HG03025 (cell line): Measurements from ENCODE around the gene ABCA10.
"Not testable (repeated sequence)": the region's sequence is repeated elsewhere in the genome, so short reads cannot be mapped to it uniquely, and the experiment has no call there.

Experiments used
- ATAC-seq: cut with Tn5 transposase; IDR thresholded peaks from one replicate; pipeline ENCODE4 v1.9.1; 2021; ENCODE audit warnings: mild to moderate bottlenecking, moderate library complexity; ENCODE audit not compliant: unreplicated experiment, low FRiP score

The ABCA10 gene, protein sequence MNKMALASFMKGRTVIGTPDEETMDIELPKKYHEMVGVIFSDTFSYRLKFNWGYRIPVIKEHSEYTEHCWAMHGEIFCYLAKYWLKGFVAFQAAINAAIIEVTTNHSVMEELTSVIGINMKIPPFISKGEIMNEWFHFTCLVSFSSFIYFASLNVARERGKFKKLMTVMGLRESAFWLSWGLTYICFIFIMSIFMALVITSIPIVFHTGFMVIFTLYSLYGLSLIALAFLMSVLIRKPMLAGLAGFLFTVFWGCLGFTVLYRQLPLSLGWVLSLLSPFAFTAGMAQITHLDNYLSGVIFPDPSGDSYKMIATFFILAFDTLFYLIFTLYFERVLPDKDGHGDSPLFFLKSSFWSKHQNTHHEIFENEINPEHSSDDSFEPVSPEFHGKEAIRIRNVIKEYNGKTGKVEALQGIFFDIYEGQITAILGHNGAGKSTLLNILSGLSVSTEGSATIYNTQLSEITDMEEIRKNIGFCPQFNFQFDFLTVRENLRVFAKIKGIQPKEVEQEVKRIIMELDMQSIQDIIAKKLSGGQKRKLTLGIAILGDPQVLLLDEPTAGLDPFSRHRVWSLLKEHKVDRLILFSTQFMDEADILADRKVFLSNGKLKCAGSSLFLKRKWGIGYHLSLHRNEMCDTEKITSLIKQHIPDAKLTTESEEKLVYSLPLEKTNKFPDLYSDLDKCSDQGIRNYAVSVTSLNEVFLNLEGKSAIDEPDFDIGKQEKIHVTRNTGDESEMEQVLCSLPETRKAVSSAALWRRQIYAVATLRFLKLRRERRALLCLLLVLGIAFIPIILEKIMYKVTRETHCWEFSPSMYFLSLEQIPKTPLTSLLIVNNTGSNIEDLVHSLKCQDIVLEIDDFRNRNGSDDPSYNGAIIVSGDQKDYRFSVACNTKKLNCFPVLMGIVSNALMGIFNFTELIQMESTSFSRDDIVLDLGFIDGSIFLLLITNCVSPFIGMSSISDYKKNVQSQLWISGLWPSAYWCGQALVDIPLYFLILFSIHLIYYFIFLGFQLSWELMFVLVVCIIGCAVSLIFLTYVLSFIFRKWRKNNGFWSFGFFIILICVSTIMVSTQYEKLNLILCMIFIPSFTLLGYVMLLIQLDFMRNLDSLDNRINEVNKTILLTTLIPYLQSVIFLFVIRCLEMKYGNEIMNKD (N-terminal part only)

DNA sequence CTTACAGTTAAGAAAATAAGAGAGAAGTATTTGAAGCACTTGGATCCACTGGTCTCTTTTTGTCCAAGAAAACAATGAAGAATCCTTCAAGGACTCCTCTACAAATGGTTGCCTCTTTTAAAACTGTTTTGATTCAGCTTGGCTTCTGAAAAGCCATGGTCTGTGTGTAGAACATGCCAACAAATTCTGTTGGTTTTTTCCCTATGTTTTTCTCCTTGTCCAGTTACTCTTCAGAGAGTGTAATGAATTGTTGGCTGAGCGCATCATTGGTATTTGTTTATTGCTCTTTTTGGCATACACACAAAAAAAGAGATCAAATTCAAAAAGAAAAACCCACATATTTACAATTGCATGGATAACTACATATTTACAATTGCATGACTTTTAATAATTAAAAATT lies at the start of gene ABCA10:
Gene ABCA10 (minus strand): TSS at position 249 of the 400 bp plus-strand sequence. CDS start 3,466 bp downstream, outside the sequence.
- ATAC-seq, result no peak

GRCh38 chr17:69276279-69276678 lies 47.7 kb upstream of the ABCA10 start:
- ATAC-seq, result not testable (repeated sequence)

DNA sequence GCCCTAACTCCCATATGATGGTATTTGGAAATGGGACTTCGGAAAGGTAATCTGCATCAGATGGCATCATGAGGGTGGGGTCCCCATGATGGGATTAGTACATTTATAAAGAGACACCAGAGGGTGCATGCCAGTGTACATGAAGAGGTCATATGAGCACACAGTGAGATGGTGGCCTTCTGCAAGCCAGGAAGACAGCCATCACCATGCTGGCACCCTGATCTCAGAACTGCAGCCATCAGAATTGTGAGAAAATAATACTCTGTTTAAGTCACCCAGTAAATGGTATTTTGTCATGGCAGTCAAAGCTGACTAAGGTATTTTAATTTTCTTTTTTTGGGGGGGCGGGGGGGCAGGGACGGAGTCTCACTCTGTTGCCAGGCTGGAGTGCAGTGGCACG lies 47.1 kb upstream of the ABCA10 start:
- ATAC-seq, result no peak

GRCh38 chr17:69271023-69271422 lies 42.4 kb upstream of the ABCA10 start:
- no peak for ATAC-seq

GRCh38 chr17:69269131-69269998 lies 40.7 kb upstream of the ABCA10 start:
- no peak for ATAC-seq

GRCh38 chr17:69268543-69269014 lies 40.0 kb upstream of the ABCA10 start:
- no peak for ATAC-seq

GRCh38 chr17:69267219-69267618 lies 38.6 kb upstream of the ABCA10 start:
- ATAC-seq, result no peak

GRCh38 chr17:69265873-69266272 lies 37.2 kb upstream of the ABCA10 start:
- ATAC-seq, result no peak

- ATAC-seq, result no peak
These were observed 25.6 kb upstream of the ABCA10 start for GRCh38 chr17:69254187-69254586.

DNA sequence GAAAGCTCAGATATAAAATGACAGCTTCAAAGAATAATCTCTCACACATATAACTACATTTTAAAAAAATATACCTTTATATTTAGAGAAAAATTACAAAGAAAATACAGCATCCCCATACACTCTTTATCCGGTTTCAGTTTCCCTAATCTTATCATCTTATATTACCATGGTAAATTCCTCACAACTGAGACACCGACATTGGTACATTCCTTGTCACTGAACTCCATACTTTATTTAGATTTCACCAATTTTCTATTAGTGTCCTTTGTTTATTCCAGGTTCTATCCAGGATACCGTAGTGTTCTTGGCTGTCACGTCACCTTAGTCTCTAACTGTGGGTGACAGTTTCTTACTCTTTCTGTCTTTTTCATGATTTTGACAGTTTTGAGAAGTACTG lies 22.0 kb upstream of the ABCA10 start:
- no peak for ATAC-seq

- no peak for ATAC-seq
These were observed 18.2 kb upstream of the ABCA10 start for GRCh38 chr17:69246726-69247375.

DNA sequence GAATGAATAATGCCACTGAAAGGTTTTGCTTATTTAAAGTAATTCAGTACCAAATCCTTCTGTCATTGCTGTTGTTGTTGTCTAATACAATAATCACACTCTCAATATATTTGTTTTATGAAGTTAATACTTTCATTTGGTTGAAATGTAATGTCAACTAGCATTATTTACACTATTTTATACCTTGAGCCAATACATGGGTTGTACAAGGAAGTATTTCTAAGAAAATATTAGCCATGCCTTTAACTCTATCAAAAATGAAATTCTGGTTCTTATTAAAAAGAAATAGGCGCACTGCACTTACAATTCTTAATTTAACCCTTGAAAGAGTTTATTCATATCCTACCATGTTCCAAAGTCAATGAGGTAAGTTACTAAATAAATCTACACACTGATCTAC lies 17.6 kb upstream of the ABCA10 start:
- ATAC-seq, result no peak

DNA sequence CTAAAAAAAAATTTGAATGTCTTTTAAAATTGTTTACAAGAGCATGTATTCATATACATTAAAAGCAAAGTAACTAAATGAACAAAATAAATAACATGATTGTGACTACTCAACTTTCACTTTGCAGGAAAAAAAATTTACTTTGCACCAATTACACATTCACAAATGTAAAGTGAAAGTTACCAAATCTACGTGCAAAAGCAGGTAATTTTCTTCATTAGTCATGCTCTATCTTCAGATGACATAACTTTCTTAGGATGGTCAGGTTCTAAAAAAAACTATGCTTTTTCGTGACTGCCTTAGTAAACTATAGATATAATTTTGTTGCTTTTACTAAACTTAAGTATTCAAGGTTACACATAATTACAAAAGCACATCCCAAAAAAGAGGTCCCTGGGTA lies 17.0 kb upstream of the ABCA10 start:
- ATAC-seq, result no peak

DNA sequence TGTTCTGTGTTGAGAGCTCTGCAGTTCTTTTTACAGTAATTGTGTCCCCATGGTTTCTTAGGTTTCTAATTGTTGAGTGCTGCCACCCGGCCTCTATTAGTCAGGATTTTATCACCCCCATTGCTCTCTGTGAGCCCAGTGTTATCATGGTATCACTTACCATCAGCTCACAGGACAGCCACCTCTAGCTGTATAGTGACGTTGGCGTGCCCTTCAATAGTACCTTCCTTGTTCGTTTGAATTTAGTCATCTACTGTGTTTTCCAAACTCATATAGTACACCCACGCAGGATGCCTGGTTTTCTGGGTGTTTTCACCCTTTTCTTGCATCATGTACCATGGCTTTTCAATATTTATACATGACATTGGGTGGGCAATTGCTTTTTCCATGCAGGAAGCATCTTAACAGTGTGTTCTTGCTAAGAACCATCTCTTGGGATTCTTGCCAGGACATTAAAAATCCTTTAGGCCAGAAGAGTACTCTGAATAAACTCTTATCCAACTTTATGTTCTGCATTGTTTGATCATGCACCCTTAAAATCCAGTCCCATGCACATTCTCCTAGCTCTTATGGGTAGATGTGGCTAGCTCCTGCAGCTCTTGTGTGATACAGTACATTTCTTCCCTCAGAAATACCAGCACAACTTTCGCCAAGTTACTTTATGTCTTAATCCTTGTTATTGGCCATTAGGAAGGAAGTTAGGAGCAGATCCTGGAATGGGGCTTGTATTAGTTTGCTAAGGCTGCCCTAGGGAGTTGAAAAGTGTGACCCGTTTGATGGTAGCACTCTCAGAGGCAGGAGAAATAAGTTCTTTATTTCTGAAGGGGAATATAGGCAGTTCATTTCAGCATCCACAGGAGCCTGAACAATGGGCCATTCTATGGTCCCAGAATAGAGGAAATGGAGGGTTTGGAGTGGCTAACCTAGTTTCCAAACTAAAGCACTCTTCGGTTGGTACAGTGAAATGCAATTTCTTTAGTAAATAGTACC lies 11.3 kb upstream of the ABCA10 start:
- no peak for ATAC-seq

DNA sequence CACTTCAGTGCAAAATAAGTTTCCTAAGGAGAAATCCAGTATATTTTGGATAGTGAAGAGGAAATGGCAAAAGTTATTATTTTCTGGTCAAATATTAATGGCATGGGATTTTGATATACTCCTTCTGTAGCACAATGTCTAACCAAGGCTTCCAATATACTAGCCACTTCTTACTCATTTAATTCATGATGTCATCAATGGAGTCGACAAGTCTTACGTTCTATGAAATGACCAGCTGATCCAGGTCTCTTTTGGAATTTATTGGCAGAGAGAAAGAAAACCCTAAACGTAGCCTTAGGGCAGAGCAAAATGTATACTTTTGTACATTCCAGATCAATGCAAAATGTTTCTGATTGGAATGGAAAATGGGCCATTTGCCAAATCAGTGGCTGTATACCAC lies 8.3 kb upstream of the ABCA10 start:
- ATAC-seq, result no peak

GRCh38 chr17:69236464-69236863 lies 7.8 kb upstream of the ABCA10 start:
- no peak for ATAC-seq

DNA sequence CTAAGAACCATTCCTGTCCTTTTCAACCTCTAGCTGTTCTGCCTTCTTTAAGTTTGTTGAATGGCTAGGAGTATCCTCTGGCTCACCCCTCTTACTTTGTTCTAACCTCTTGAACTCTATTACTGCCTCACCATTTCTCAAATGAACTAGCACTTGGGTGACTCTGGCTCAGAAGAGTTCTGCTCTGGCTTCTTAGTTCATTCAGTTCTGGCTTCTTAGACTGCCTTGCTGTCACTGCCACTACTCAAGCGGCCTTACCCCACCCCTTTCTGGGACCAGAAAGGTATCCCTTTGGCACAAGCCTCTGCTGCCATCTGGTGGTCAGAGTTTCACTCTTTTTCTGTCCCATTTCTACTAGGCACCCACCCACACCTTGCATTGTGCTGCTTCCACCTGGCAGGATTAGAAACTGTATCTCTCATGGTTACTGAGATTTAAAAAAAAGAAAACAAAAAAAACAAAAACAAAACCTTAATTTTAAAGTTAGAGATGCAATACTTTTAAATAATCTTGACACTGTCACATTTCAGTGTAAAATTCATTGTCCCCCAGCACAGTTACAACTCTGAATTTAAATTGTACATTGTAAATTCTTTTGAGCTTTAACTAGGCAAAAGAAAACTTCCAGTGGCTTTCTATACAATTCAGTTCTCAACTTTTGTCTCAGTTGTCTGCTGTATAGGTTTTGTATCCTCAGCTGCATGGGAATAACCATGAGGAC lies 6.9 kb upstream of the ABCA10 start:
- ATAC-seq, result peak; percentile 92

GRCh38 chr17:69232650-69233049 lies 4.0 kb upstream of the ABCA10 start:
- no peak for ATAC-seq
